Peyer's patch (tissue), 4 donors: ENCODE data around the gene FAM200C. TPM values are rescaled to one million over a fixed set of nuclear protein-coding genes. Genes with fewer than 3 reads are reported as not detected.

Experiments
- DNase-seq, 3 donors: peaks; one replicate each; pipeline ENCODE4 v3.0.0-alpha.2; 2017 to 2019
- H3K27ac ChIP-seq, 4 donors: fragments of 200-600 bp; sonication (generic); one replicate each; pipeline ENCODE4 v1.5.1; 2016 to 2019
- H3K27me3 ChIP-seq, 2 donors: fragments of 200-600 bp; sonication (generic); one replicate each; pipeline ENCODE4 v1.5.1; 2019
- H3K36me3 ChIP-seq, 3 donors: fragments of 200-600 bp; sonication (generic); one replicate each; pipeline ENCODE4 v1.5.1; 2016 to 2019
- H3K4me1 ChIP-seq, 4 donors: fragments of 200-600 bp; sonication (generic); one replicate each; pipeline ENCODE4 v1.5.1; 2016 to 2019
- H3K4me3 ChIP-seq, 4 donors: fragments of 200-600 bp; sonication (generic); 1 replicate in 3 of 4; 2 replicates in 1 of 4; pipeline ENCODE4 v1.5.1; 2016 to 2019; ENCODE audit warnings: mild to moderate bottlenecking in 1 of 4
- H3K9me3 ChIP-seq, 4 donors: fragments of 200-600 bp; sonication (generic); one replicate each; pipeline ENCODE4 v1.5.1; 2016 to 2019; ENCODE audit warnings: mild to moderate bottlenecking in 1 of 4
- POLR2A ChIP-seq, 2 donors: fragments of 450-650 bp; IDR thresholded peaks; one replicate each; pipeline ENCODE4 v1.5.1; 2017; ENCODE audit warnings: antibody characterized with exemption in 2 of 2, mild to moderate bottlenecking in 2 of 2, moderate library complexity in 2 of 2
- total RNA-seq, 4 donors: library from RNA; depleted of rRNA; stranded (reverse); fragments of >200 nt; gene quantifications; one replicate each; pipeline ENCODE4 v1.1.0, GENCODE V29; 2016
- TF ChIP-seq, protein P1 (sequence below), 6 experiments: fragments of 450-650 bp in 4 of 6; fragments of 200-600 bp in 2 of 6; sonication (generic) in 1 of 6; IDR thresholded peaks; one replicate each; pipeline ENCODE4 v1.5.1; 2017 to 2019; ENCODE audit warnings: antibody characterized with exemption in 6 of 6, mild to moderate bottlenecking in 3 of 6, moderate library complexity in 1 of 6

FAM200C gene
- total RNA-seq, 4 donors from 2014 or later, result 0.66 to 2.3 (median 1.1) TPM; not detected in 1

DNA sequence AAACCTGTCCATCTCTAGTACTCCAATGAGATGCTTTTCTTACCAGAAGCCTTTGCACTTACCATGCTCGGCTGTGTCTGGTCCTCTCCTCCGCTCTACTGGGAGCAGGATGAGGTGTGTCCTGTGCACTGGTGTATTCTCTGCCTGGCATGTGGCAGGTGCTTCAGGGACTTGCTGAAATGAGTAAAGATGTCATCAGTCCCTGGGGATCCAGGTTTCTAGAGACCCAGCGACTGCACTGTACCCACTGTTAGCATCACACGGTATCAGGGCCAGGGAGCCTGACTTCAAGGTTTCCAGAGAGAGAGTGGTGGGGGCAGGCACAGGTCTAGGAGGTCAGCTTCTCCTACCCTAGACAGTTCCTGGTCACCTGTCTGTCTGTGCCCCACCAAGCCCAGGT is 32.3 kb upstream of the FAM200C start:
- DNase-seq, result no peak
- H3K36me3 ChIP-seq, result no peaks in the 10 kb centered on the region
- H3K4me3 ChIP-seq, result no peak overlapping the region
- no peak overlapping the region for H3K27ac ChIP-seq
- no peaks in the 10 kb centered on the region for H3K9me3 ChIP-seq
- H3K27me3 ChIP-seq, result no peaks in the 10 kb centered on the region
- TF ChIP-seq POLR2A (IDR thresholded peaks at IDR 0.05), result no peak
- TF ChIP-seq, protein P1, sequence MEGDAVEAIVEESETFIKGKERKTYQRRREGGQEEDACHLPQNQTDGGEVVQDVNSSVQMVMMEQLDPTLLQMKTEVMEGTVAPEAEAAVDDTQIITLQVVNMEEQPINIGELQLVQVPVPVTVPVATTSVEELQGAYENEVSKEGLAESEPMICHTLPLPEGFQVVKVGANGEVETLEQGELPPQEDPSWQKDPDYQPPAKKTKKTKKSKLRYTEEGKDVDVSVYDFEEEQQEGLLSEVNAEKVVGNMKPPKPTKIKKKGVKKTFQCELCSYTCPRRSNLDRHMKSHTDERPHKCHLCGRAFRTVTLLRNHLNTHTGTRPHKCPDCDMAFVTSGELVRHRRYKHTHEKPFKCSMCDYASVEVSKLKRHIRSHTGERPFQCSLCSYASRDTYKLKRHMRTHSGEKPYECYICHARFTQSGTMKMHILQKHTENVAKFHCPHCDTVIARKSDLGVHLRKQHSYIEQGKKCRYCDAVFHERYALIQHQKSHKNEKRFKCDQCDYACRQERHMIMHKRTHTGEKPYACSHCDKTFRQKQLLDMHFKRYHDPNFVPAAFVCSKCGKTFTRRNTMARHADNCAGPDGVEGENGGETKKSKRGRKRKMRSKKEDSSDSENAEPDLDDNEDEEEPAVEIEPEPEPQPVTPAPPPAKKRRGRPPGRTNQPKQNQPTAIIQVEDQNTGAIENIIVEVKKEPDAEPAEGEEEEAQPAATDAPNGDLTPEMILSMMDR (IDR thresholded peaks at IDR 0.05), result no peak
- H3K4me1 ChIP-seq, result no peaks in the 10 kb centered on the region

GRCh38 chr5:160427607-160428006 is 27.8 kb upstream of the FAM200C start:
- Histone ChIP-seq H3K27me3 (no peaks in the 10 kb centered on the region), H3K36me3 (no peaks in the 10 kb centered on the region), H3K27ac (no peak overlapping the region), H3K4me1 (peaks cover 0 to 5% (median 0%) of the 10 kb centered on the region in 4 donors), H3K9me3 (no peaks in the 10 kb centered on the region), H3K4me3 (no peak overlapping the region)
- no peak for DNase-seq
- no peak for TF ChIP-seq POLR2A (IDR thresholded peaks at IDR 0.05)
- TF ChIP-seq, protein P1 (IDR thresholded peaks at IDR 0.05), result no peak

- DNase-seq, result no peak
- H3K4me3 ChIP-seq, result no peak overlapping the region
- TF ChIP-seq POLR2A (IDR thresholded peaks at IDR 0.05), result no peak
- TF ChIP-seq, protein P1 (IDR thresholded peaks at IDR 0.05), result no peak
Measured at GRCh38 chr5:160423099-160423498, 23.2 kb upstream of the FAM200C start.

GRCh38 chr5:160421625-160422258 is 21.9 kb upstream of the FAM200C start, which contains the start of gene PTTG1:
Gene PTTG1 (plus strand): TSS chr5:160421855. CDS start chr5:160422313, 458 bp downstream.
- Histone ChIP-seq H3K27ac (peak within 1 kb of the TSS; percentile 49 to 82 (median 70)), H3K4me1 (peaks cover 0 to 31% (median 2%) of the 10 kb centered on the region in 4 donors), H3K9me3 (no peaks in the 10 kb centered on the region), H3K27me3 (no peaks in the 10 kb centered on the region), H3K4me3 (peak within 1 kb of the TSS; percentile 42 to 73 (median 68)), H3K36me3 (no peaks in the 10 kb centered on the region)
- TF ChIP-seq, protein P1 (IDR thresholded peaks at IDR 0.05), result no peak
- peak; percentile 97 to 98 (median 97) for DNase-seq

More at GRCh38 chr5:160423099-160423498, 23.2 kb upstream of the FAM200C start:
- Histone ChIP-seq H3K27ac (peak overlapping the region in 1 of 4 donors; percentile 9), H3K9me3 (no peaks in the 10 kb centered on the region), H3K4me1 (peaks cover 0 to 17% (median 0%) of the 10 kb centered on the region in 4 donors), H3K36me3 (no peaks in the 10 kb centered on the region), H3K27me3 (no peaks in the 10 kb centered on the region)

DNA sequence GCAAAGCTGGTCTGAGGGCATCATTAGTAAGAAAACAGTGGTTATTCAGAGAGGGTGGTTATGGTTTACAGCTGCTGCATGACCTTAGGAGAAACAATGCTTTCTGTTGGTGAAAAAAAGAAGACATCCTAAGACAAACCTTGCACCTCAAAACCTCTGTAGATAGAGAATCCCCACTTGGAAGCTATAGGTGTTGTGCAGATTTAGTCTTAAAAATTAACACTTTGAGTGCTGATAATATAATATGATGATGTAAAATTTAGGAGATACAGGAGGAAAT is 20.4 kb upstream of the FAM200C start:
- H3K4me1 ChIP-seq, result peaks cover 0 to 36% (median 2%) of the 10 kb centered on the region in 4 donors
- H3K4me3 ChIP-seq, result no peak overlapping the region
- H3K36me3 ChIP-seq, result no peaks in the 10 kb centered on the region
- no peaks in the 10 kb centered on the region for H3K9me3 ChIP-seq
- H3K27ac ChIP-seq, result no peak overlapping the region
- no peaks in the 10 kb centered on the region for H3K27me3 ChIP-seq
- TF ChIP-seq, protein P1 (IDR thresholded peaks at IDR 0.05), result no peak
- no peak for TF ChIP-seq POLR2A (IDR thresholded peaks at IDR 0.05)
- no peak for DNase-seq
